Upper lobe of left lung (tissue), 4 donors: Measurements from ENCODE around the gene TSEN54.

Experiments used
- CTCF ChIP-seq, 6 experiments: fragments of 450-650 bp in 4 of 6; fragments of 200-600 bp in 2 of 6; sonication (generic) in 2 of 6; IDR thresholded peaks; one replicate each; pipeline ENCODE4 v1.5.1; 2016 to 2019; ENCODE audit warnings: antibody characterized with exemption in 6 of 6
- POLR2AphosphoS5 ChIP-seq, 2 donors: sonication (generic); formaldehyde crosslinking; IDR thresholded peaks; one replicate each; pipeline ENCODE4 v1.5.1; 2017; ENCODE audit warnings: antibody characterized with exemption in 2 of 2

- TF ChIP-seq CTCF (IDR thresholded peaks at IDR 0.05) (no peak), POLR2AphosphoS5 (IDR thresholded peaks at IDR 0.05) (no peak)
These were observed 56.6 kb downstream of the TSEN54 start for GRCh38 chr17:75572713-75573539.
